NCI-H1417 (cell line): ENCODE measurements around the gene DHRS7C.
"Not testable (repeated sequence)": the region's sequence is repeated elsewhere in the genome, so short reads cannot be mapped to it uniquely, and the experiment has no call there.

Source experiments
- DNase-seq, 3 experiments: peaks; one replicate each; lab custom pipeline; 2025; lab: John Stamatoyannopoulos, UW

DHRS7C gene

DNA sequence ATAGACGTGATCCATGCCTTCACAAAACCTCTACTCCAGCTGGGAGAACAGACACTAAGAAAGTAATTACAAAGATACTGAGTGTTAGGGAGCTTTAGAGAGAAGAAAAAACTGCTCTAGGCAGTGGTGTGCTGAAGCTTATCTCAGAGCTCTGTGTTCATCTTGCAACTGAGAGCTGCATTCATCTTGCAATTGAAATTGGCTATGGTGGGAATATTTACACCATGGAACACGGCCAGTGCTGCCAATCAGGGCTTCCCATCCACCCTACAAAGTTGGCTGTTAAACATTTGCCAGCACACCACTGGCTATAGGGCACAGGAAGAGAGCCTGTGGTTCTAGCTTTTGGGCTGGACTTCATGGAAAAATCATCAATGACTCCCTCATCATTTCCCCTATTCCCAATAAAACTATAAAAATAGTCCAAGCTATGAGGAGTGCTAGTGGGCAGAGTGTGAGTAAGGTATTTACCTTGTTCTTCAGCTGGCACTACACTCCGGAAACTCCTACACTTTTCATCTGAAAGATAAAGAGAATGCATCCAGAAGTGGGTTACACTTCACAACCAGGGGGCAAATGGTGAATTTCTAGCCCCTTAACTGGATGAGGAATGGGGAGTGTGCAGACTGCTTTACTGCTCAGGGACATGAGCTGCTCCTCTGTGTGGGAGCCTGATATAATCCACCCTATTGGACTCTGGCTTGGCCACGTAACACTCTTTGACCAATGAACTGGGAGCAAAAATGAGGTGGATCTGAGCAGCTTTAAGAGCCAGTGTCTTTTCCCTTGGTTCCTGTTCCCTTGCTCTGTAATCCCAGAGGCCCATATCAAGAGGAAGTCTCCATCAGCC lies 18.9 kb upstream of the DHRS7C start:
- no peak for DNase-seq

DNA sequence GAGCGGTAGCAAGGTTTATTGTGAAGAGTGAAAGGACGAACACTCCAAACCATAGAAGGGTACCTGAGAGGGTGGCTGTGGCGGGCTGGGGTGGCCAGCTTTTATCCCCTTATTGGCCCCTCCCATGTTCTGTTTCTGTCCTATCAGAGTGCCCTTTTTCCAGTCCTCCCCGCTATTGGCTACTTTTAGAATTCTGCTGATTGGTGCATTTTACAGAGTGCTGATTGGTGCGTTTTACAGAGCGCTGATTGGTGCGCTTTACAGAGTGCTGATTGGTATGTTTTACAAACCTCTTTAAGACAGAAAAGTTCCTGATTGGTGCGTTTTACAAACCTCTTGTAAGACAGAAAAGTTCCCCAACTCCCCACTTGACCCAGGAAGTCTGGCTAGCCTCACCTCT lies 18.0 kb upstream of the DHRS7C start:
- no peak for DNase-seq

DNA sequence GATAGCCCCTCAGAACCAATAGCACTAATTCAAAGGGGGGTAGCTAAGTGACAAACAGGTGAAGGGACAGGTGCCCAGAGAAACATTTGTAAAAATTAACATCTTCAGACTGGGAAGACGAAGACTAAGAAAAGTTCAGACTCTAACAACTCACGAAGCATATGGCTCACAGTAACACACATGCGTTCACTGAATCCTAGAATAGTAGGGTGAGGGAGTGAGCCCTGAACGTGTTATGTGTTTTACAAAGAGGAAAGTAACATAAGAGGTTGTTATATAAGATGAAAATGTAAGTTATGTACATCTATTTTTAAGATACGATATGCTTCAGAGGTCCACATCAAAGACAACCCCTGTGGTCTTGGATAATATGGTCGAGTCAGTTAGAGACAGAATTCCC lies 15.3 kb upstream of the DHRS7C start:
- DNase-seq = no peak

DNA sequence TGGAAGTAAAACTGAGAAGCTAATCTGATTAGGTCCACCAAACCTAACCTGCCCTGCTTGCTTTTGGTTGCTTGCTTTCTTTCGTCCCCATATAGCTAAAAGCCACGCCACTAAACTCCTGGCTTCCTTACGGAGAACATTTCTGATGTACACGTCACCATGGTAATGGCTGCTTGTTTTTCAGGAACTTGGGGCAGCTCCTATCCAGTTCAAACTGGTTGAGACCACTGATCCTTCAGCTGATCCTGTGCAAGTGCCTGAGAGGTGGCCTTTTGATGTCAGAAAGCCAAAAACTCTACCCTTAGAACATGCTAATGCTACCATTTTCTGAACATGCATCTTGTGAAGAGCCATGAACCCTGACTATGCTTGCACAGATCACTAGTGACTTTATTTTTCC lies 14.4 kb upstream of the DHRS7C start:
- DNase-seq = no peak

DNA sequence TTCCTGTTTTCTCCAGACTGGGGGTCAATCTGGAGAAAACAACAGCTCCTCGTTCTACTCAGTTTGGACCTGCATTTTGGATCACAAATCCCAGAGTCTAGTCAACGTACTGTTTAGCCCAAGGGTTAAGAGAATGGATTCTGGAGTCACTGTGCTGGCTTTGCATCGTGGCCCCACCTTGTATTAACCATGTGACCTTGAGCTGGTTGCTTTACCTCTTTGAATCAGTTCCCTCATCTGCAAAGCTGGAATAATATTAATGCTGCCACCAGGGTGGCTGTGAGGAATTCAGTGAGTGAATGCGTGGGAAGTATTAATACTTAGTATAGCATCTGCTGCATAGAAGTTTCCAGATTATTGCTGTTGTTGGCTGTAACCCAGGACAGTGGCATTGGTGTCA lies 11.3 kb upstream of the DHRS7C start:
- no peak for DNase-seq

DNA sequence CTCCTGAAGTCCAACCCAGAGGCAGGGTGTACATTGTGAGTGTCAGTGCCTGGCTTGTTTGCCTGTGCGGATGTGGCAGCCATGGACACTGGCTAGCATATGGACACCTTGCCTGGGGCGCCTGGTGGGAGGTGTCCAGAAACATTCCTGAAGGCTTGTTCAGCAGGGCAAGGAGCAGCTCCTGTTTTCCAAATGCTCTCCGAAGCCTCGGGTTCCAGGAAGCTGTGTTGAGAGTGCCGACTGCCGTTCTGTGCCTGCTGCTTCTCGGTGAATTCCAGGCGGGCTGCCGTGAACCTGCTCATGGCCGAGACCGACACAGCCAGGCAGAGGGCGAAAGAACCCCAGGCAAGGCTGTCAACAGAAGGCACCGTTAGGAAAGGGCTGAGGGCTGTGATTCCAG lies 10.9 kb upstream of the DHRS7C start:
- no peak for DNase-seq

DNA sequence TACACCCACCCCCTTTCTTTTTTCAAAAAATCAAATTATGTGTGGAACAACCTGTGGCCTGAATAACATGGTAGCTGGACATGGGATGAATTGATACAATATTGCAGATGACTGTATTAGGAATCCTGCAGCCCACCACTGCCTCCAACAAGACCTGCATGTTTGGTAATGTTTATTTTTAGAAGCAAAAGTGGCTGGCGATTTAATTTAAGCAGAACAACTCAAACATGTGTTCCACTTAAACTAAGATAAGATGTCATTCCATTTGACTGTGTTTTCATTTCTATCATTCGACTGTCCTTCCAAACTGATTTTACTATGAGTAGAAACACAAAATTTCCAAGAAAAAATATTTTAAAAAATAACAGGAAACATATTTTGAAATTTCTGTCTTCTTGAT lies 10.1 kb upstream of the DHRS7C start:
- no peak for DNase-seq

DNA sequence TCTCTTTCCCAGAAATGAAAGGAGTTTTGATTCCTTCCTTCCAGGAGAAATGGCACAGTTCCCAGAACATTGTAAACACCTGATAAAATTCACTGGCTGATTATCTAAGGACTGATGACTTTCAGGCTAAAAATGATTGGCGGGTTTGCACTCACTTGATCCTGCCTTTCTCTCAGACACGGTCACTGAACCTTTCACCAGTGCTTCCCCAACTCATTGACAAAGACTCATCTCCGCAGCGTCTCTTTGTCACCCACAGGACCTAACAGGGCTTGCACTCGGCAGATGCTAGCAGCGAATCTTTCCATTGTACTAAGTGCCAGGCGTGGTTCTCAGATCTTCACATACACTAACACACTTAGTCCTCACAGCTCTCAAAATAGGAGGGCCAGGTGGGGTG lies 7.3 kb upstream of the DHRS7C start:
- DNase-seq = no peak

DNA sequence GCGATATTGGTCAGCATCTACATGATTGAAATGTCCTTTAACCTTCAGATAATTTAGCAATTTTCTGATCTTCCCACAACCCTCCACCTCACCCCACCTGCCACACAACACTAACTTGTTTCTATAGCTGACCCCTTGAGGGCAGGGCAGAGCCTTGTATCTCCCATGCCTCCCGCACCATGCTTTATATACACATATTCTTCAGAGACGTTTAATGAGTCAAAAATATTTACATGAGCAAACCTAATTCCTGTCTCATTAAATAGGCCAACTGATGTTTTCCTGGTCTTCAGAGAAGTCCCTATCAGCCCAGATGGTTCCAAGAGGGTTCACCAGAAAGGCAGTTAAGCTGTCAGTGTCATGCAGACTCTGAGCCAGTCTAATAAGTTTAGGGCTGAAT lies 6.6 kb upstream of the DHRS7C start:
- DNase-seq = no peak

DNA sequence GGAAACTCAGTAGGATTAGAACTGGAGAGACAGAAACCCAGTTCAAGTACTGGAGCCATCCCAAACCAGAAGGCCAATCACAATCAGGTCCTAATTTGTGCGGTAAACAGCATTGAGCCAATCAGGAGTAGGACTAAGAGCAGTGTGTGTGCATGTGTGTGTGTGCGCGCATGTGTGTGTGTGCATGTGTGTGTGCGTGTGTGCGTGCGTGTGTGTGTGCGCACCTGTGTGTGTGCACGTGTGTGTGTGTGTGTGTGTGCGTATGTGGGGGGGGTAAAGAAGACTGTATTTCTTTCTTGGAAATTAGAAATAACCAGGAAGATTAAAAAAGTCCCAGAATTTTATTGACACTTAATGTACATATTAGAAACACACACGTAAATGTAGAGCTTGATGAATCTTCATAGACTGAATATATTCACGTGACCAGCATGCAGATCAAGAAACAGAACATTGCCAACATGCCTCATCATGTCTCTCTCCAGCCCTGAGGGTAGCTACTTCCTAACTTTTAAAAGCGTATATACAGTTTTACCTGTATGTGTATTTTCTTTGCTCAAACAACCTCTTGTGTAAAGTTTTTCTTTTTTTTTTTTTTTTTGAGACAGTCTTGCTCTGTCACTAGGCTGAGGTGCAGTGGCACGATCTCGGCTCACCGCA lies 919 bp upstream of the DHRS7C start:
- DNase-seq = no peak

DNA sequence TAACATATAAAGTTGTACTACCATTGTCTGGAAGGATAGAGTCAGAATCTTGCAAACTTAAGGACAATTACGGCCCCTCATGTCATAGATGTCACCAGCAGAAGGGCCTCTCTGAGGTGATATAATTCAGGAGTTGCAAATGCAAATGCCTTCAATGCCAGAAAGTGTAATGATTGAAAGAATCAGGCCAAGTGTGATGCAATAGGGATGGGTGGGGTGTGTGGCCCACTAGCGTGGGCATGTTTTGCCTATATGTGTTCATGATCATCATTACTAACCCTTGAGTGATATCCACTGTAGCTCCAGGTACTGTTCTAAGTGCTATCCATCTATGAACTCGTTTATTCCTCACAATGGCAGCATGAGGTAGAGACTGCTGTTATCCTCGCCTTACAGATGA lies 1.1 kb downstream of the DHRS7C start:
- no peak for DNase-seq

DNA sequence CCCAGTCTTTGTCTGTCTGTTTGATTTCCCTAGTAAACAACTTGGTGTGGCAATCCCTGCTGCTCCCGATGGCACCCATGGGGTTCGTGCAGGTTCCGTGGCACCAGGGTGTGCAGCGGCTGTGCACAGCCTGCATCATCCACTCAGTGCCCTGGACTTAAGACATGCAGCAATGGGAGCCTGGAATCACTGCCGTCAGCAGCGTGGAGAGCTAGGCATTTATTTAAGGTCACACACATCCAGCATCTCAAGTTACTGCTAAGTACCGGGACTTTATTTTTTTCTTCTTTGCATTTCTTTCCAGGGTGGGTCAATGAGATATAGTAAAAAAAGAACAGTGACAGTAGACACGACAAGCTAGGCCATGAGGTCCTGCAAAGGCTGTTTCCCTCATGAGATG lies 2.8 kb downstream of the DHRS7C start:
- no peak for DNase-seq

DNA sequence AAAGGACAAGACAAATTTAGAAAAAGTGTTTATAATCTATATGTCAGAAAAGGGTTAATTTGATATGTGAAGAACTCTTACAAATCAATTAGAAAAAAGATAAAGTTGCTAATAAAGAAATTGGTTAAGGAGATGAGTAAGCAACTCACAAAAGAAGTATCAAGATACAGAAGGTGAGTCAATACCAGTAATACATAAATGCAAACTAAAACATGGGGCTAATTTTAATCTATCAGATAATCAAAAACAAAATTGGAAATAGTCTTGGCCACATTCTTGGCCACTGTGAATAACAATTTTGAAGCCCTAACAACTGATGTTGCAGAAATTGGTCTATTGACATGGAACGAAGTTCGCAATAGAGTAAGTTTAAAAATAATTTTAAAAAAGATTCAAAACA lies 6.8 kb downstream of the DHRS7C start:
- no peak for DNase-seq

DNA sequence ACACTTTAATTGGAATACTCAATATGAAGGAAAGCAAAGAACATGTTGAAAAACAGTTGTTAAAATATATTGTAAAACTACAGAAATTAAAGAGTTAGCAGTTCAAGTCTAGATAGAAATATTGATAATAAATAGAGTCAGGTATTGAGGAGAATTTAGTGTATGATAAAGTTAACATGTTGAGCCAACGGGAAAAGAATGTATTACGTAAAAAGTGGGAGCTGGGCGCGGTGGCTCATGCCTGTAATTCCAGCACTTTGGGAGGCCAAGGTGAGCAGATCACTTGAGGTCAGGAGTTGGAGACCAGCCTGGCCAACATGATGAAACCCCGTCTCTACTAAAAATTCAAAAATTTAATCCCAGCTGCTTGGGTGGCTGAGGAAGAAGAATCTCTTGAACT lies 7.9 kb downstream of the DHRS7C start:
- DNase-seq = not testable (repeated sequence)

DNA sequence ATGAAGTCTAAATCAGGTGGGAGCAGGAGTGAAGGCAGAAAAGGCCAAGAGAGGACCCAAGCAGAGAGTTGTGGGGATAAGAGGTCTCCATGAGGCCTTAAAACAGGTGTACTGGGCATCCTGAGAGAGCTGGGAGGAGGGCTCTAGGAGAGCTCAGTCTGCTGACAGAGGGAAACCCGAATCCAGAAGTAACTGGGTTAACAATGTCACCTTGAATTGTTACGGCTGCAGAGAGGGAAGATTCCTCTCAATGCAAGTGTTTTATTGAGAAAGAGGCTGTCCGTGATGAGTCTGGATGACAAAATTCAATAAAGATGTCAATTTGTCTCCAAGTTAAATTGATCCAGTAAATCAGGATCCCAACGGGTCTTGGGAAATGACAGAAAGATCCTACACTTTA lies 8.3 kb downstream of the DHRS7C start:
- no peak for DNase-seq

DNA sequence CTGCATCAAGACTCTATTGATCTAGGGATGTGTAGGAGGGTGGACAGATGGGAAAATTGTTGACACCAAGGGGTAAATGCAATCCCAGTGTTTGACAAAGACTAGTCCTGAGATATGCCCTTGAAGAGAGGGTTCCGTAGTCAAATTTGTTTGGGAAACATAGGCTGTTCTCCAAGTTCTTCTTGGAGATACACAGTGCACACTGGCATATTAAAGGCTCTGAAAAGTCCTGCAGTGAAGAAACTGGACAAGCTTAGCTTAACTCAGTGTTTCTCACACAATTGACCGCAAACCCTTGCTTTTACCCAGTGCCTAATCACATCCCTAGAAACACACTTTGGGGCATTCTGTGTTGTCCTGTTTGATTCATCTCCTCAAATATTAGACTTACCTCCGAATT lies 10.8 kb downstream of the DHRS7C start:
- DNase-seq = no peak

DNA sequence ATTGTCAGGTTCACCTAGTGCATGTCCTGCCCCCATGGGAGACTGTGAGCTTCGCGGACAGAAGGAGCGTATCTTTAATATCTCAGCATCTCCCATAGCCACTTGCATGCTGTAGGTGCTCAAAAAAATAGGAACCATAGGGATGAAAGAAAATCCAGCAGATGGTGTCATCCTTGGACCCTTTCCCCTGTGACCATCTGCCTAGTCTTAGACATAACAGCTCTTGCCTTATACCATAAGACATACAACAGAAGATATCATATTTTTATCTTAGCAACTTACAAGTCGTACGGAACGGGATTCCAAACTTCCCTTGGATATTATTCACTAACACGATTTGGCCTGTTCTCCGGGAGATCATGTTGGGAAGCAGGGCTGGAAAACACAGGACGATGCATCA lies 14.5 kb downstream of the DHRS7C start:
- no peak for DNase-seq

DNA sequence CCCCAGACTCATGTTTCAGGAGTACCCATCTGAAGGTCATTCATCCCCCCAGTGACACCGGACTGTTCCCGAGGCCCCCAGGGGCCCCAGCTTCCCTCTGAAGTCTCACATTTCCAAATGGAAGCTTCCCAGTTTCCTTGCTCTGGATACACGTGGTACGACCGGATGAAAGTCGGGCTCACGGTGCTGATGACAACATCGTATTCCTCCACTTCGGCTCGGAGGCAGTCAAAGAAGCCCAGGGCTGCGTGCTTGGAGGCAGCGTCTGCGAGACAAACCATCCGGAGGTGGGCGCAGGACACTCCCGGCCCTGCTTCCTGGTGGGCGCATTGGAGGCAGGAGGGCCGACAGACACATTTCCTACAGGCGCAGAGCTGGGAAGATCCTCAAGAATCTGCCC lies 18.7 kb downstream of the DHRS7C start:
- DNase-seq = no peak

DNA sequence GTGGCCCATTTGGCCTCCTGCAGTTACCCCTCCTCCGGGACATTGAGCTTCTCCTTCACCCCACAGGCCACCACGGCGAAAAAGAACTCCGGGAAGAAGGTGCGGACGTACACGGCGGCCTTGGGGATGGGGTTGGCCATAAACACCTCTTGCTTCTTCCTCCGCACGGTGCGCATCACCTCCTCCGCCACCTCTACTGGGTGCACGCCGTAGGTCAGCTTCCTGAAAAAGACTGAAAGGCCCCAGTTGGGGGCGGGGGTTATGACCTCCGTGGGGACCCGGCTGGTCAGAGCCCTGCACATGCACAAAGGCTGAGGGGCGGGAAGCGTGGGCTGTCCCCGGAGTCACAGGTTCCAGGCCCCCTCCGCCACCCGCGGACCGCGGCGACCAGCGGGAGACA lies 19.9 kb downstream of the DHRS7C start:
- DNase-seq = no peak

DNA sequence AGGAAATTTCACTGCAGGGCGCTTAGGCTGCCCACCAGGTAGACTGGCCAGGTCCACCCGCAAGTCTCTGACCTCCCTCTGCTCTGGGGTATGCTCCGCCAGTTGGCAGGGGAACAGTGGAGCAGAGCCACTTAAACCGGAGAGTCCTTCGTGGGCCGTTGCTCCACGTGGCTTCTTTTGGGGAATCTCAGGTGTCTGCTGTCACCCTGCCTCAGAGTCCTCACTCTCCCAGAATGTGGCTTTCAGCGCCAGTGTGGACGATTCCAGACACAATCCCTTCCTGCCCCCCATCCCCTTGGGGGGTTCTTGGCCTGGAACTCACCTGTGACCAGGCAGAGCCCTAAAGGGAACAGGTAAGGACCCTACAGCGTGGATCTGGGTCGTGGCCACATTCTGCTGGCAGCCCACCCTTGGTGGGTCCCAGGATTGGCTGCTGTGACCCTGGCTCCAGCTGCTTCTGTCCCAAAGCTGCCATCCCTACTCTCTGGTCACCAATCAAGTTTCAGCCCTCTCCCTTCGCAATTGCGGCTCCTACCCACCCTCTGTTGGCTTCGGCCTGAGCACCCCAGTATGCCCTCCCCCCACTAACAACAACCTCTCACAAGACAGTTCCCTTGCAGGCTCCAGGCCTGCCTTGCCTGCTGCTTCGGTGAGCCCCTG lies 22.2 kb downstream of the DHRS7C start:
- DNase-seq = no peak

DNA sequence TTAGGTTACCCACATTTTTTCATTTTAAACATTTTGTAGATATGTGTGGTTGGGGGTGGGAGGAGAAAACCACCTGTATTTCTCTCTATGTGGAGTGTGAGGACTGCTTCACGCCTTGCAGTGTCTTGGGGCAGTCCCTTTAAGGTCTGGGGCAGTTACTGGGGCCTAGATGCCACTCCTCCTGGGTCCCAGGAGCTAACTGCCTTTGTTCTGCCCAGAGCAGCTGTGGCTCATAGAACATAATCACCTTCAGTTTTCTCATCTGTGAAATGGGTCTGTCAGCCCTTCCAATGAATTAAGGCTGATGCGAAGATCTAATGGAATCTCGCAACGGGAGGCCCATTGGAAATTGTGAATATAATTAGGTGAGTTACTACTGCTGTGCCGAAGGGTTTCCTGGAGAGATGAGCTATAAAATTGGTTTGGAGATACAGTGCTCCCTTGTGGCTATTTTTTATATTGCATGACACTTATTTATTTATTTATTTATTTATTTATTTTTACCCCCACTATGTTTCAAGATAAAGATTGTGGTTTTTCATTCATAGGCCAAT lies 22.9 kb downstream of the DHRS7C start:
- peak in 2 of 3 experiments; percentile 10 to 46 for DNase-seq

DNA sequence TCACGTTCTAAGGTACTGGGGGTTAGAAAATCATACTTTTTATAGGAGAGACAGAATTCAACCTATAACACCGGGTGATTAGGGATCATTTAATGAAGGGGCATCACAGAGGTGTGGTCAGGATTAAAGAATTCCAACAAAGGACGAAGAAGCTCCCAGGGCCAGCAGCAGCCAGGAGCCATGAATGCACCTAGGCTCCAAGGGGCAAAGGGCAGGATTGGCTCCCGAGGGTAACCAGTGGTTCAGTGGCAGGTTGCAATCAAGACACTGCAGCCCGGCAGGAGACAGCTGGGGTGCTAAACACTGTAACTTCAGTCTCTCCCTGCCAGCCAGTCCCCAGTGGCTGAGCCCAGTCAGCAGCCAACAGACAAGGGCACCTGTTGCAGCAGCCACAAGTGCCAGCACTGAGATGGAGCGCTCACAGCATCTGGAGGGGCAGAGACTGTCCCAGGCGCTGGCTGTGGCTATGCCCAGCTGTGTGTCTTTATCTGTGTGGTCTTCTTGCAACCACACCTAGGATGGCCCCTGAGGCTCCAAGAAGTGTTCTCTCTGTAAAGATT lies 23.9 kb downstream of the DHRS7C start:
- no peak for DNase-seq

DNA sequence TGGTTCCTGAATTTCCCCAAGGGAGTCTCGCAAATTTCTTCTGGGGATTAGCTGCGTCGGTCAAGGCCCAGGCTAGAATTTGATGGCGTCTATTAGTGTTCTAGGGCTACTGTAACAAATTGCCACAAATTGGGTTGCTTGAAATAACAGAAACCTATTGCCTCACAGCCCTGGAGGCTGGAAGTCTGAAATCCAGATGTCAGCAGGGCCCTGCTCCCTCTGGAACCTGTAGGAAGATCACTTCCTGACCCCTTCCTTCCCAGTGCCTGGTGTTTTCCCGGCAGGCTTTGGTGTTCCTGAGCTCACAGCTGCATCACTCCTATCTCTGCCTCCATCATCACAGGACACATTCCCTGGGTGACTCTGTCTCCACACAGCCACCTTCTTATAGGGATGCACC lies 24.4 kb downstream of the DHRS7C start:
- no peak for DNase-seq
